ENCODE results near the gene MEIS2. TPM values are rescaled to one million over a fixed set of nuclear protein-coding genes. Genes with fewer than 3 reads are reported as not detected.

The MEIS2 gene
- total RNA-seq, 1 donor from 2014 or later, result 9.1 TPM

DNA sequence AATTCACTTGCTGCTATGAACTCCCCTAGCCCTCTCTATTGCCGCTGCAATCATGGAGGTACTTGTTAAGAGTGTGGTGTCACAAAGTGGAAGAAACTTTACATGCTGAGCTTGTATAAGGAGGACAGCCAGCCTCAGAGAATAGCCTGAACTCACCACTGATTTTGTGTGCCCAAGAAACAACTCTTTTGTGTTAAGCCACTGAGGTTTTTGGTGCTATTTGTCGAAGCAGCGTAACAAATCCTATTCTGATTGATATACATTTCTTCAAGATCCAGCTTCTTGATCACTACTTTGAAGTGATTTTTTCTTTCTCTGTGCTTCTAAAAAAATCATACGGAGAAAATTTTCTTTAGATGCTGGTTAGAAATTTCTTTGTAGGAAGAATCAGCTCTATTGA is 132.4 kb downstream of the MEIS2 start:
- DNase-seq (ENCODE audit: low spot score) (no peak), ATAC-seq (no peak)

DNA sequence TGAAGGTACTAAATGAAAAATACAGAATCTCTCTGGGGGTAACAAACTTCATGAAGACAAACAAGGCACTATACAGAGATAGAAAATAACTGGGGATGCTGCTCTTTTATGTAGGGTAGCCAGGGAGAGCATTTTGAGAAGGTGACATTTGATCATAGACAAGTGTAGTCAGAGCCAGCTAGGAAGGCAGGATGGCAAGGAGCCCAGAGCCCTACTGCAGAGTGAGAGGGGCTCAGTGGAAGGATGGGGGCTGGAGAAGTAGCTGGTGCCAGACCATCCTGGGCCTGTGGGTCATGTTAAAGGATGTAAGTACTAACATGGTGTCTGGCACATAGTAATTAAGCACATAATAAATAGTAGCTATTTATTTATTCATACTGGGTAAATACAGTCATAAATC is 133.6 kb downstream of the MEIS2 start:
- peak; percentile 45 for DNase-seq (ENCODE audit: low spot score)
- ATAC-seq, result peak; percentile 50

DNA sequence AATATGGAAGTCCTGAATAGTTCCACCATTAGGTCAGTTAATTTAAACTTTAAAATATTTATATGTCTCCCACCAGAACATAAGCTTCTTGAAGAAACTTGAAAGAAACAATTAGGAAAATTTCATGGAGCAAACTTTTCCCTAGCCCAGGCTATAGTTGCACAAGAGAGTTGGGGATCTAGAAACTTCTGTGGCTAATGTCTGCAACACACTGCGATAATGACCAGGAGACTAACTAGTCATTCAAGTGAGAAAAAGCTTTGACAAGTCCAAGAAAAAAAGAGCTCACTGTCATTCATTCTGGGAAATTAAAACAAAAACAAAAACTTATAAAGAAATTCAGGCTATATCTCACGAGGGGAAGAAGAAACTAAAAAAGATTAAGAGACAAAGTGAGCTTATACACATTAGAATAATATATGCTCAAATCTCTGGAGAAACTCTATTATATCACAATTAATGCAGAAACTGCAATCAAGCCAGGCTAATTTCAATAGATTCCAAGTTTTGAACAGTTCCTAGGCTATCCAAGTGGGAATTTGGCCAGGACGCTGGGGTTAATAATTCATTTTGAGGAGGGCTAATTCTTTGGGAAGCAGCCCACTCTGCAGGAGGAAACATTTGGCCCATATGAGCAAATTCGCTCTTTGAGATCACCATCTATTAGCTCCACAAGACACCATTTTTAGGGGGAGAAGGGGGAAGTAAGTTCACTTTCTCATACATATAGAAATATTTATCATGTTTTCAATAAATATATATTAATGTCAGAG is 134.6 kb downstream of the MEIS2 start:
- ATAC-seq (peak; percentile 82), DNase-seq (ENCODE audit: low spot score) (peak; percentile 52)

DNA sequence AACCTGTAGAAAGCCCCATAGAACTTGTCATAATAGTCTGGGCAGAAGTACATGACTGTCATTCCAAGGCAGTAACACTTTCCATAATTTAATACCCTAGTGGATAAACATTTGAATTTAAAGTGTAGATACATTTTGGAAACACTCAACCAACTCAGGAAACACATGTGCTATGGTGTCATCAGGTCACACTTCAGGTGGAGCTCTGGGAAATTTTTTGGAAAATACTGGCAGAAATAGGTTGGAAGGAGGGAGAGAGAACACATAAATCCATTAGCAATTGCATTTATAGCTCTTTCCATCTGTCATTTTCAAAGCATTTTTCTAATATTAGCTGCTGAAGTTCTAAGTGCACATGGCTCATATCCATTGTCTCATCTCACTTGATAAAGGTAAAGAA is 135.7 kb downstream of the MEIS2 start:
- ATAC-seq, result no peak
- DNase-seq (ENCODE audit: low spot score), result no peak

DNA sequence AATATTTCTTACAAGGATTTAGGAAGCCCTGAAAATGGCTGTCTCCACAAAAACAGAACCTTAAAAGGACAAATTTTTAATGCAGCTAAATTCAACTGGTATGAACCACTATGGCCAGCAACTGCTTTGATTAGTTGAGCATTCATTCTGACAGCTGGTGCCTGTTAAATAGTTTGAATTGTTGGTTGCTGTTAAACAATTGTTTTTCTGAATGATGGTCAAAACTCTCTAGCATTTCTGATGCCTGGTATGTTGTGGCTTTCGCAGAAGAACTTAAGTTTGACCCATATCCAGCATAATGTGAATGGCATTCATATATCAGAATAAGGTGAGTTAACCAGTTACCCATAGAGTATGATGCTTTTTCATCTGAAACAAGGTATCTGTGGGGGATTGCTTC is 138.4 kb downstream of the MEIS2 start:
- ATAC-seq (no peak), DNase-seq (ENCODE audit: low spot score) (no peak)

DNA sequence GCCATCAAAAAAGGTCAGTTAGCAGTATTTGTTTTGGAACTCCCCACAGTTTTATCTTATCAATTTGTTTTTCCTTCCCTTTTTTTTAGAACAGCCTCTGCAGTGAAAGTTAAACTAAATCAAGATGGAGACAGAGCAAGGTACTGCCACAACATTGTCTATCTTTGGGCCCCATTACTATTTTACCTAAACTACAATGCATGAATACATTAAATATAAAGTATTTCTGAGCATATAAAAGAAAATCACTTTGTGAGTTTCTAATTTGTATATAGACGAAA is 139.5 kb downstream of the MEIS2 start:
- peak; percentile 45 for ATAC-seq
- no peak for DNase-seq (ENCODE audit: low spot score)

DNA sequence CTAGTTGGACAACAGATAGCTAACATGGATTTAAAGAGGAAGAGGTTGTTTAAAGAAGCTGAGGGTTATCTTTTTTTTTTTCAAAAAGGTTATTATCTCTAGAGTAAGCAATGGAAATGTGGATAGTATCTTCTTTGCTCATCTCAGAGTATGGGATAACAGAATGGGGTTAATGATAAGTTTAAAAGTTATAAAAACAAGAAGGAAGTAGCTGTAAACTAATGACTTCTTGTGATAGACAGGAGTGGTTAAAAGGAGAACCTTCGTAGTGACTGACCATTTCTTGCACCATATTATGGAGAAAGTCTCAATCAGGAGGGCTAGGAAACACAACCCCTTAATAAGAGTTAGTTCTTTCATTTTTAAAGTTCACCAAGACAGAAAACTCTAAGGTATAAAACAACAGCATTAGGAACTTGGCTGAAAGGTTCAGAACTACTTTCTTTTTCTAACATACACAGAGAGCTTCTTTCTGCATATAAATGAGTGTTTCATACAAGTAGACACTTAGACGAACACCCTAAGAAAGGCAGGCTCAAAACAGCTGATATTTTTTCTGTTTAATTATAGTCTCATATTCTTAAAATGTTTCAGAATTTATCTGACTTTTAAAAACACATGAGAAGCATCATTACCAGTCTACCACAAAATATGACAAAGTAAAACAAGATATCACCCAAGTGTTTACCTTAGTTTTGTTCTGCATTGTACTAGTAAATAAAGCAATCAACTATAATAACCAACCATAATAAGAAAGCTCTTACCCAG is 140.0 kb downstream of the MEIS2 start:
- ATAC-seq, result no peak

DNA sequence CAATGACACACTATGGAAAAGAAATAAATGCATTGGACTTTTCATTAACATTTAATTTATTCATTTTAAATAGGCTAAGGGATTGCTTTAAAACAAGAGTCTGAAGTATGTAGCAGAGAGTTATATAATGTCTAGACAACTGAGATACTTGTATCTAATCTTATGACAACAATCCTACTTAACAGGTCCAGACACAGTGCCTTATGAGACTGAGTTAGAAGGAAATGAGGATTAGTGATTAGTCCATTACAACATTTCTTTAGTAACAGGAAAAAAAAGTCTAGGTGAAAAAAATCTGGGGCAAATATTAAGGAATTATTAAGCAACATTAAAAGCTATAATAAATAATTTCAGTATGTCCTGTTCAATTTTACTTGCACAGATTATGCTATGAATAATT is 140.6 kb downstream of the MEIS2 start:
- ATAC-seq, result no peak
- no peak for DNase-seq (ENCODE audit: low spot score)

More for the DNA sequence above, 140.0 kb downstream of the MEIS2 start:
- no peak for DNase-seq (ENCODE audit: low spot score)

DNA sequence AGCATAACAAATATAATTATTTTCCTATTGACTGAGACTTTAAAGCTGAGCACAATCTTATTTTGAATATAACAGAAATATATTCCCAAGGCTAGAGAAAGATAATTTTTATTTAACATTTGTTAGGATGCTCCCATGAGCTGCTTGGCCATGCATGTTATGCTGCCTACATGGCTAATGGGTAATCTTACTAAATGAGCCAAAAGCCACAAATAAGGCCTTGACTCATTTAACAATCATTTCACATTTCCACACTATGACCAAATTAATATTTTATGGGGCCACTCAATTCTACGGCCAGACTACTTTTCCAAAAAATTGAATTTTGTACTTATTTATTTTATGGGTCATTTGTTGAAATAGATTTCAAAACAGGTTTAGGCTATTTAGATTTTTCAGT is 141.7 kb downstream of the MEIS2 start:
- no peak for ATAC-seq
- no peak for DNase-seq (ENCODE audit: low spot score)

DNA sequence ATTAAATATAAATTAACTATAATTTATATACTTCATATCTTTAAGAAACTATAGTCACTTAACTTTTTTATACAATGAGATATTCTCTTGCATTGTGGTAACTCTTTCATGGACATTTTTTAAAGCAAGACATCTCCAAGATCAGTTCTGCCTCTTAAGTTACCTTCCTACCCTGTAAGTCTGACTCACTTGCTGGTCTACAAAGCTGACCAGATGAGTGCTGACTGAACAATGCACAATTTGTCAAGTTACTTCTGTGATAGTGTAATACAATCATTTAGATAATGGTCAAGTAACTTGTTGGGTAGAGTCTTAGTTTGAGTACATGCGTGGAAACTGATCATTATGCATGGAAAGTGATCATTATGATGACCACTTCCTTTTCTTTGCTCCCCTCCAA is 145.9 kb downstream of the MEIS2 start:
- no peak for DNase-seq (ENCODE audit: low spot score)
- ATAC-seq, result no peak

DNA sequence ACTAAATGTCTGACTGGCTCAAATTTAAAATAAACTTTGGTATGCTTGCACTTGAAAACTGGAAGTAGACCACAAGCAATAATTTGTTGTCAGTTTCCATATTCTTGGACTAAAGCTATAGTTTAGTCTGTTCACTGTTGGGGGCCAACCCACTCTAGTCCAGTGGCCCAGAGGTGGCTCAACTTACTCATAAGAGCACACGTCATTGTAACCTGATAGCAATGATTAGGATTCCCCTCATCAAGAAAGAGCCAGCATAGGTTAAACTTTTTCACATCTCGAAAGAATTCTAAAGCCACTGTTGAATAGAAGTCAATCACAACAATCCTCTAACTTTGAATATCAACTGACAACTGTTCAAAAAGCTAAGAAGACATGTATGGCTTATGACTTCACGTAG is 147.0 kb downstream of the MEIS2 start:
- DNase-seq (ENCODE audit: low spot score), result no peak
- ATAC-seq, result no peak

DNA sequence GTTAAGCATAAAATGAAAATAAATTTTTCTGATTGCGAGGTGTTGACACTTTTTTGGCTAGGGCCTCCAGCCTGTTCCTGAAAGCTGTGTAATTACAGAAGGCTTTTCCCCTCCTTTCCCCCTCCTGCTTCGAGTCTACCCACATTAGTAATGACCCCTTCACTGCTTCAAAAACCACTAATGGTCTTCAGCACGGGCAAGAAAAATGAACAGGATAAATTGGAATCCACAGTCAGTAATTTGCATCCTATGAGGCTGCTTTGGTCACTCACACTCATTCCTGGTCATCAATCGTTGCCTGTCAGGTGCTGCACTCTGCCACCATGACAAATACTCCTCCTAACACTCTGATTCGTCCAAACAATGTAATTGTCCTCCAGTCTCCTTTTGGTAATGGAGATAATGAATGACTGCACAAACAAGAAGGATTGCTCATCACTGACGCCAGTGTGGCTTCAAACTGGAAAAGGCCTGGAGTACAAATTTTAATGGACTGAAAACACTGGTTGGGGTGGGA is 148.6 kb downstream of the MEIS2 start:
- no peak for DNase-seq (ENCODE audit: low spot score)
- ATAC-seq, result no peak

DNA sequence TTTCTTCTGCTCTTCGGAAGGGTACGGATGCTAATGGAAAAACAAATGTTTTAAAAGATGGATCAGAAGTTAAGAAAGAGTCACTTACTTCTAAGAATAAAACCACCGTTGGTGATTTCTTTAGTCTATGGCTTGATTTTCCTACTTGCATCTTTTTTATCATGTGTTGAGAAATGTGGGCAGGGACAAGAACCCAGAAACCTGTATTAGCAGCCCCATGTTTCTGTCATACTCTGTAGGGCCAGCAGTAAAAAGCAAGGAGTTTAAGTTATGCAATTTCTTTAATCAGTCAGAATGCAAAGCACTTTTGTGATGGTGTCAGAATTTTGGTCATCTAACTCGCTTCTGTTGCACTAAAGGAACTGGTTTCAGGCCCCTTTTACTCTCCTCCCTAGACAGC is 150.0 kb downstream of the MEIS2 start:
- no peak for DNase-seq (ENCODE audit: low spot score)
- ATAC-seq, result no peak

DNA sequence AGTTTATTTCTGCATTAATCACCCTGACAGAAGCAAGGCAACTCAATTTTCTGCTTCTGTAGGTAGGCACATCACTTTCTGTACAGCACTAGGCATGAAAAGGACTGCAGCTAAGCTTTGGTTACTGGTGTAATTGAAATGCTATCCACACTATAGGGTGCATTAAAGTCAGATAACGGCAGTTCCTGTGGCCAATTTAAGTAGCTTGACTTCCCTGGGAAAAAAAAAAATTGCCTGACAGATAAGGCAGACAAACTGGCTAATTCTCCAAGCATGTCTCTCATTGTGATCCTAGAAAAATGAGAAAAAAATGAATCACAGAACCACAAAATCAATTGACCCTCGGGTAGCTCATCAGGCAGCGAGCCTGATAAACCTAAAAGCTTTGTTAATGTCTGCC is 151.4 kb downstream of the MEIS2 start:
- no peak for DNase-seq (ENCODE audit: low spot score)
- ATAC-seq, result no peak

DNA sequence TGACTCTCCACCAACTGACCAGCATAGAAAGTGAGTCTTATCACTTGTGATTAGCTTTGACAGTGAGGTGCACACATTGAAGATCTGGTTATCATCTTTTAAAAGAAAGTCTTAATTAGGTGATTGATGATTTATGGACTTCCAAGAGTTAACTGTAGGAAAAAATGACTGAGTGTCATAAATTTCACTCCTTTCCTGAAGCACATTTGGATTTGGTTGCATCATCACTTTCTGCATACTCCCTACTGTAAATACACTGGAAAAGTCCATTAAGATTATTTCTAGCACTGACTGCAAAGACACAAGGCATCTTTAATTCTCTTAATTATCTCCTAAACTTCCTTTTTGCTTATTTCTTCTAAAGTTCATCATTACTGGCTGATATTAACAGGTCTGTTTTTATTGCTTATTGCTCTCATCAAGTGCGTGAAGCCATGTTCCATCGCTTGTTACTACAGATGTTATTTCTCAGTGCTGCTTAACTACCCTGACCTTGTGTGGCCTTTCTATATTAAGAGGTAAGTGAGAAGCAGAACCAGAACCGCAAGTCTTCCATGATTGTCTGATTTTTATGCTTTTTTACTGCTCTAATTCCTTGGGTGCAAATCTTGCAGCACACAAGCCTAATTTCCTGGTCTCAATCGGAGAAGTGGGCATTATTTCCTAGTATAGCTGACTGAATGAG is 153.2 kb downstream of the MEIS2 start:
- no peak for DNase-seq (ENCODE audit: low spot score)

DNA sequence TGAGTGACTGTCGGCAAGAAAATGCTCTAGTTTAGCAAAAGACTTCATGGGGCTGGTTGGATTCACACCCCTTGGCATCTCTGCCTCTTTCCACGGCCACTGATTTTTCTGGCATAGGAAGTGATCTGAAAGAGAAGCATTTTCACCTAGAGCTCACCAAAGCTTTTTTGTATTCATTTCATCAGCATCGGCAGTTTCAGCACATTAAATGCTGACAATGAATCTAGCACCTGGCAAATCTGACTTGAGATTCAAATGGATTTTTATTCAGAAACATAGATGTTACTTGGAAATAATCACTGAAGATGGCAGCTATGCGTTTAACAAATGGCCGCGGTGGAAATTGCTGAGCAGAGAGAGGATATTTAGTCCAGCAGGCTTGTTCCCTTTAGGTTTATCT is 155.9 kb downstream of the MEIS2 start:
- ATAC-seq, result no peak

More for the DNA sequence above, 153.2 kb downstream of the MEIS2 start:
- no peak for ATAC-seq

DNA sequence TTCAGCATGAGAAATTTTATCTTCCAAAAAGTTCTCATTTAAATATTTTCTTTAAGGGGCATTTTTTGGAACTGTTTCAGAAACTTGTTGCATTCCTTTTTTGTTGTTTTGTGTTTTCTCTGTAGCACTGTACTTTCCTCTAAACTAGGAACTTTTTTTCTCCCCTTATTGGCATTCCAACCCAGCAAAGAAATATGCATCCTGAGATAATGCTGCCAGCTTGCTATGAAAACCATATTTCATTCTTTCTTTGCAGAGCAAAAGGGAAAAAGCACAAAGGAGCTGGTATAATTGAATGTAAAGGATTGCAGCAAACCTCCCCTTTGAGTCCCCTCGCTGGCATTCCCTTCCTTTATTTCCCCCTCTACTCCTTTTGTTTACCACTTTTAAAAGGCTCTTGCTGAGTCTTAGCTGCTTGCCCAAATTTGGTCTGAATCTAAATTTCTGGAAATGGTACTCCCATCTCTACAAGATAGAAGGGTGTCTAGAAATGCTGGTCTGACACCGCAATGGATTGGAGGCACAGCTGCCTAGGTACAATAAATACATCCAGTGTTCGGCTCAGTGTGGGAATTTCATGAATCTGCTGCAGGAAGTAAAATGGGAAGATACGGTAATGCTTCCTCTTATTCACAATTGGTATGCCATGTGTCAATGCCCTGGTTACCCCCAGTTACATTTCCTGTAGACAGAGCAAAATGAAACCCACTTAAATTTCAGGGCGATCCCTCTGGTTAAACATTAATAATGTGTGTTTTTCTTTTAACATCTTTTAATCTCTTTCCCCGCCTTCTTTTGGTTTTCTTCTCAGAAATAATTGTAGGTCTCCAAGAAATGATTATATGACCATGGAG is 156.6 kb downstream of the MEIS2 start:
- no peak for DNase-seq (ENCODE audit: low spot score)
- no peak for ATAC-seq

More for the DNA sequence above, 155.9 kb downstream of the MEIS2 start:
- no peak for DNase-seq (ENCODE audit: low spot score)

DNA sequence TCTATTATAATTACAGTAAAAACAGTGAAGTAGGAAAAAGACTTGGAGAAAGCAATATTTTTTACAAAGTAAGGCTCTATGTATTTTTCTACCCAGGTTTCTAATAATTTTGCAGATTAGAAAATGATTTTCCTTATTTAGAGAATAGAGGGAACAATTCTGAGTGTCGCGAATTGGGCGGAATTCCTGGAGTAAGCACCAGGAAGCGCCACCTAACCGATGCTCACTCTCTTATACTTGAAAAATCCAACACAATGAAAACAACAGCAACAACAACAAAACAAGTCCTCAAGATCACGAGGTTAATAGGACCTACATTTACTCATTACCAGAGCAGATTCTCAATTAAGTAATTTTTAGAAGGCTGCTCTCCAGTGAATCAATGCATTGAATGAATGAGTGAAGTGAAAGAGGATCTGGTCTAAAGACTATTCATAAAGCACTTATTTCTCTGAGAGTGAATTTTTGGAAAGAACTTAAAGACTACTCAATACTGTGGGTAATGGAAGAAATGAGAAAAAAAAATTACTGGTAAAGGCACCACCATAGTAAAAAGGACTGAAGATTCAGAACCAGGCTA is 158.0 kb downstream of the MEIS2 start:
- ATAC-seq (no peak), DNase-seq (ENCODE audit: low spot score) (no peak)

DNA sequence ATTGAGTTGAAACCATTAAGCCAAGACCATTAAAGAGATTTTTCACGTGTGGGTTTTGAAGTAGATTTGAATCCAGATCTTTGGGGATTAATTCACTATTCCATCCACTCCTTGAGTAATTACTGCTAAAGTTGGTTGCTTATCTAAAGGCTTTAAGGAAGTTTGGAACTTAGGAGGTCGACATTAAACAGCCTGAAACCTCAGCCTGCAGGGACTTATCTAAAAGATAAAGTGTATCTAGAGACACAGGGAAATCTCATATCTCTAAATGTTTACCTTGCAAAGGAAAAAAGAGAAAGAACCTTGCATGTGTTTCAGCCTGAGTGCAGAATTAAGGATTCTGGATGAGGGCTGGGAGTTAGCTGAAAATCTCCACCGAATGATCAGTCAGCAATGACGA is 158.6 kb downstream of the MEIS2 start:
- ATAC-seq (no peak), DNase-seq (ENCODE audit: low spot score) (no peak)

DNA sequence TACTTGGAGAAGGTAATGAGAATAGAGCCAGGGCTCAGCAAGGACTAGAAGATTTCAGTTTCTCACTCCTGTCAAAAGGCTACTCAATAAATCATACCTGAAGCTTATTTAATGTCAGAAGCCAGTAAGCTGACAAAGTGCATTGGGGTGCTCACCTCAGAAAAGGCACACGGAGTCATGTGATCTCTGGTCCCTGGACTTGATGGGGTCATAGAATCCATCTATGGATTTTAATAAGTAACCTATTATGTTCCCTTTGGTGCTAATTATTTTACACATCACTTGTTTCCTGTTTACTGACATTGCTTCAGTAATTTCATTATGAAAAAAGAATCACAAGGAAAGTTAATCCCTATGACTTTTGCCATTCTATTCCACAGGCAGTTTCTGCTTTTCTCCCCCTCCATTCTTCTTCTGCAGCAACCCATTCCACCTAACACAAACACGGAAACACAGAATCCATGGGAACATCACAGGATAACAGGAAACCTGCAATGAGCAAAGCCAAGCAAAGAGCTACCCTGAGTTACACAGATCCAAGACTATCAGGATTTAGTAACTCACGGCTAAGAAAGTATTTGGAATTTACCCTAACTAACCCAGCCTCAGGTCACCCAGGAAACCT is 159.6 kb downstream of the MEIS2 start:
- DNase-seq (ENCODE audit: low spot score), result no peak
- peak; percentile 50 for ATAC-seq

Measured in left lobe of liver (tissue), 2 donors.